Measurements from ENCODE around the gene MATK. TPM values are rescaled to one million over a fixed set of nuclear protein-coding genes. Genes with fewer than 3 reads are reported as not detected.
"Not testable (repeated sequence)": the region's sequence is repeated elsewhere in the genome, so short reads cannot be mapped to it uniquely, and the experiment has no call there.

Gene MATK
- total RNA-seq, 4 donors from 2014 or later, result 0.74 to 29.3 (median 3.3) TPM

- TF ChIP-seq, protein P1, sequence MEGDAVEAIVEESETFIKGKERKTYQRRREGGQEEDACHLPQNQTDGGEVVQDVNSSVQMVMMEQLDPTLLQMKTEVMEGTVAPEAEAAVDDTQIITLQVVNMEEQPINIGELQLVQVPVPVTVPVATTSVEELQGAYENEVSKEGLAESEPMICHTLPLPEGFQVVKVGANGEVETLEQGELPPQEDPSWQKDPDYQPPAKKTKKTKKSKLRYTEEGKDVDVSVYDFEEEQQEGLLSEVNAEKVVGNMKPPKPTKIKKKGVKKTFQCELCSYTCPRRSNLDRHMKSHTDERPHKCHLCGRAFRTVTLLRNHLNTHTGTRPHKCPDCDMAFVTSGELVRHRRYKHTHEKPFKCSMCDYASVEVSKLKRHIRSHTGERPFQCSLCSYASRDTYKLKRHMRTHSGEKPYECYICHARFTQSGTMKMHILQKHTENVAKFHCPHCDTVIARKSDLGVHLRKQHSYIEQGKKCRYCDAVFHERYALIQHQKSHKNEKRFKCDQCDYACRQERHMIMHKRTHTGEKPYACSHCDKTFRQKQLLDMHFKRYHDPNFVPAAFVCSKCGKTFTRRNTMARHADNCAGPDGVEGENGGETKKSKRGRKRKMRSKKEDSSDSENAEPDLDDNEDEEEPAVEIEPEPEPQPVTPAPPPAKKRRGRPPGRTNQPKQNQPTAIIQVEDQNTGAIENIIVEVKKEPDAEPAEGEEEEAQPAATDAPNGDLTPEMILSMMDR (IDR thresholded peaks at IDR 0.05), result peak in 2 of 3 donors; percentile 91 to 97
- DNase-seq (ENCODE audit: low spot score) (peak; percentile 68), ATAC-seq (ENCODE audit: low FRiP score) (no peak)
Observed at GRCh38 chr19:3821857-3822364, 35.7 kb upstream of the MATK start.

DNA sequence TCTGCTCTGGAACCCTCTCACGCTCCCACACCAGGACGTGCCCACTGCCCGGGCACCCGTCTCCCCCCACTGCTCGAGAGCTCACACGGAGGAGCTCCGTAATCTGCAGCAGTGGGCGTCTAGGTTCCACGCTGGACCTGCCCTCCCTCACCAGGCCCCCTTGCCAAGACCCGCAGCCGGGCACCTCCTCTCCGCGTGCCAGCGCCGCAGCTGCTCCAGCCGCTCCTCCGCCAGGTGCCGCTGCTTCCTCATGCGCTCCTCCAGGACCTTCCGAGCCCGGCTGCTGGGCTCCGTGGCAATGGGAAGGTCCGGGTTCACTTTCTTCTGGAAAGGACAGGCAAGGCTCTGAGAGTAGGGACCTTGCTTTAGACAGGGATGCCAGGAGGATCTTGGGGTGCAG is 35.0 kb upstream of the MATK start:
- no peak for ATAC-seq (ENCODE audit: low FRiP score)
- no peak for DNase-seq (ENCODE audit: low spot score)
- TF ChIP-seq, protein P1 (IDR thresholded peaks at IDR 0.05), result no peak

DNA sequence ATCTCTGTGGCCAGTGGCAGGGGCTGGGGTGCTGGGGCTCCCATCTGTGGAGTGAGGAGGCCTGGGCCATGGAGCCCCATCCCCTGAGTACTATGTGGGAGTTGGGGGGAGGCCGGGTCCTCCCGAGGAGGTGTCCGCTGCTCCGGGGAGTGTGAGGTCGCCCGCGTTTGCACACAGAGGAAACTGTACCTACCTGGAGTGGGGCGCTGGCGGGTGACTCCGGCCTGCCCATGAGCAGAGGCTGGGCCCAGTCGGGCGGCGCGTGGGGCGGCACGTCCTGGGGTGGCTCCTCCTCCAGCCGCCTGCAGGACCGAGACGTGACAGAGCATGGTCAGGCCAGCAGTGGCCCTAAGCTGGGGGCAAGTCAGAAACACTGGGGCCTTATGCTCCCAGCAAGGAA is 33.8 kb upstream of the MATK start:
- TF ChIP-seq, protein P1 (IDR thresholded peaks at IDR 0.05), result no peak
- no peak for ATAC-seq (ENCODE audit: low FRiP score)

GRCh38 chr19:3818918-3819317 is 32.7 kb upstream of the MATK start:
- no peak for DNase-seq (ENCODE audit: low spot score)
- no peak for ATAC-seq (ENCODE audit: low FRiP score)
- TF ChIP-seq, protein P1 (IDR thresholded peaks at IDR 0.05), result no peak

More for the DNA sequence above, 33.8 kb upstream of the MATK start:
- DNase-seq (ENCODE audit: low spot score), result no peak

GRCh38 chr19:3818466-3818865 is 32.3 kb upstream of the MATK start:
- no peak for ATAC-seq (ENCODE audit: low FRiP score)
- TF ChIP-seq, protein P1 (IDR thresholded peaks at IDR 0.05), result no peak

DNA sequence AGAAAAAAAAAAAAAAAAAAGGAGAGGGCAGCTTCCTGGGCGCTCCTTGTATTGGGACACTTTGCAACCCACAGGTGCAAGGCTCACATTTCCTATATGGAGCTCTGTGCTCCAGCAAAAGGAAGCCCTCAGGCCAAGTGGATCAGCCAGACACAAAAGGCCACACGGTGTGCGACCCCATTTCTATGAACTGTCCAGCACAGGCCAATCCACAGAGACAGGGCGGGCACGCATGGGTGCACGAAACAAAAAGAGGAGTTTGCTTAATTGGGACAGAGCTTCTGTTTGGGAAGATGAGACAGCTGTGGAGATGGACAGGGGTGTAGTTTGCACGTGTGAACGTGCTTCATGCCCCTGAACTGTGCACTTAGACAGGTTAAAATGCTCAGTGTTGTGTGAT is 31.6 kb upstream of the MATK start:
- TF ChIP-seq, protein P1 (IDR thresholded peaks at IDR 0.05), result no peak
- DNase-seq (ENCODE audit: low spot score) (no peak), ATAC-seq (ENCODE audit: low FRiP score) (no peak)

More at GRCh38 chr19:3818466-3818865, 32.3 kb upstream of the MATK start:
- DNase-seq (ENCODE audit: low spot score), result no peak

- TF ChIP-seq, protein P1 (IDR thresholded peaks at IDR 0.05), result no peak
- no peak for ATAC-seq (ENCODE audit: low FRiP score)
- no peak for DNase-seq (ENCODE audit: low spot score)
Observed at GRCh38 chr19:3816566-3817218, 30.5 kb upstream of the MATK start.

DNA sequence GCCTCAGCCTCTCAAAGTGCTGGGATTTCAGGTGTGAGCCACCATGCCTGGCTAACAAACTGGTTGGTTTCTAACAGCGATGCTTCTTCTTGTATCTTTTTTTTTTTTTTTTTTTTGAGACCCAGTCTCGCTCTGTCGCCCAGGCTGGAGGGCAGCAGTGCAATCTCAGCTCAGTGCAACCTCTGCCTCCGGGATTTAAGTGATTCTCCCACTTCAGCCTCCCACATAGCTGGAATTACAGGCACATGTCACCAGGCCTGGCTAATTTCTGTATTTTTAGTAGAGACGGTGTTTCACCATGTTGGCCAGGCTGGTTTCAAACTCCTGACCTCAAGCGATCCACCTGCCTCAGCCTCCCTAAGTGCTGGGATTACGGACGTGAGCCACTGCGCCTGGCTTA is 30.0 kb upstream of the MATK start:
- DNase-seq (ENCODE audit: low spot score); ATAC-seq (ENCODE audit: low FRiP score): not testable (repeated sequence)

All from omental fat pad (tissue), 4 donors.